BLaER1 (cell line): ENCODE measurements around the gene CATSPERZ.

Experiments
- H3K27ac ChIP-seq: shearing (Covaris generic); formaldehyde crosslinking; 2 replicates; pipeline ENCODE4 v1.8.1; 2022
- H3K27me3 ChIP-seq: shearing (Covaris generic); formaldehyde crosslinking; 2 replicates; pipeline ENCODE4 v1.8.1; 2022
- H3K36me3 ChIP-seq: shearing (Covaris generic); formaldehyde crosslinking; 2 replicates; pipeline ENCODE4 v1.8.1; 2022
- H3K4me1 ChIP-seq: shearing (Covaris generic); formaldehyde crosslinking; 2 replicates; pipeline ENCODE4 v1.8.1; 2022
- H3K4me2 ChIP-seq: shearing (Covaris generic); formaldehyde crosslinking; 2 replicates; pipeline ENCODE4 v1.8.1; 2022
- H3K4me3 ChIP-seq: shearing (Covaris generic); formaldehyde crosslinking; 2 replicates; pipeline ENCODE4 v1.8.1; 2022
- H3K9ac ChIP-seq: shearing (Covaris generic); formaldehyde crosslinking; 2 replicates; pipeline ENCODE4 v1.8.1; 2022
- H3K9me3 ChIP-seq: shearing (Covaris generic); formaldehyde crosslinking; 2 replicates; pipeline ENCODE4 v1.8.1; 2022
- H4K20me1 ChIP-seq: shearing (Covaris generic); formaldehyde crosslinking; 2 replicates; pipeline ENCODE4 v1.8.1; 2022
- Cebpa-rat ChIP-seq: shearing (Covaris generic); IDR thresholded peaks from 2 replicates; pipeline ENCODE4 v1.8.1; 2022

The CATSPERZ gene

DNA sequence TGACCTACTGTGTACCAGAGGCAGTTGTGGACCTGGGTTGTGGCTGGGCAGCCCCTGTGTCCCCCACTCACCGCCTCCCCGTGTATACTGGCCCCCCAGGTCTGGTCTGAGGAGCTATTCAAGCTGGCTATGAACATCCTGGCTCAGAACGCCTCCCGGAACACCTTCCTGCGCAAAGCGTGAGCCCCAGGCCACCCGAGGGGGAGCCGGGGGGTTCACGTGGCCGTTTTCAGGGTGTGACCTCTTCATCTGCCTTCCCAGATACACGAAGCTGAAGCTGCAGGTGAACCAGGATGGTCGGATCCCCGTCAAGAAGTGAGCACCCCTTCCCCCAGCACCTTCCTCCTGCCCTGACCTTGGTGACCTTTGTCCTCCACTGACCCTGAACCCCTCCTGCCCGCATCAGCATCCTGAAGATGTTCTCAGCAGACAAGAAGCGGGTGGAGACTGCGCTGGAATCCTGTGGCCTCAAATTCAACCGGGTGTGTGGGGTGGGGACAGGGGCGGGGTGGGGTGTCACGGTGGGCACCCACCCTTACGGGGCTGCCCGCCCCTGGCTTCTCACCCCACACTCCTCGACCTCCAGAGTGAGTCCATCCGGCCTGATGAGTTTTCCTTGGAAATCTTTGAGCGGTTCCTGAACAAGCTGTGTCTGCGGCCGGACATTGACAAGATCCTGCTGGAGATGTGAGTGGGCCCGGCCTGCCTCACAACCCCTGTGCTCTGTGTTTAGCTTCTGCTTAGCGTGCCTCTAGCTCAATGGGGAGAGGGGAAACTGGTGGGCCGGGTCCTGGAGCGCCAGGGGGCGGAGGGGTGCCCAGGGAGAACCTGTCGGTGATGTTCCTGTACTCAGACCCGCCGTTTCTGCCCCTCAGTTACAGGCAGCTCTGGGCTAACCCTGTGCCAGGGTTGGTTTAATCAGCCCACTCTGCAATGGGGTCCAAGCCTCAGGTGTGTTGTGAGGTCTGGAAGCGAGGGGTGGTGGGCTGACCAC lies 44.7 kb upstream of the CATSPERZ start:
- Histone ChIP-seq H3K27me3 (no peaks in the 10 kb centered on the region), H3K9ac (no peak overlapping the region), H3K36me3 (peaks cover 65% of the 10 kb centered on the region), H4K20me1 (peaks cover 33% of the 10 kb centered on the region), H3K27ac (no peak overlapping the region), H3K9me3 (no peaks in the 10 kb centered on the region), H3K4me2 (no peak overlapping the region), H3K4me1 (peaks cover 35% of the 10 kb centered on the region), H3K4me3 (no peak overlapping the region)
- TF ChIP-seq Cebpa-rat = no peak

GRCh38 chr11:64256300-64256699 lies 43.9 kb upstream of the CATSPERZ start:
- Histone ChIP-seq H3K27ac (no peak overlapping the region), H3K4me2 (no peak overlapping the region), H3K9me3 (no peaks in the 10 kb centered on the region), H3K4me1 (peaks cover 28% of the 10 kb centered on the region), H3K27me3 (no peaks in the 10 kb centered on the region), H3K36me3 (peaks cover 71% of the 10 kb centered on the region), H3K9ac (no peak overlapping the region), H4K20me1 (peaks cover 33% of the 10 kb centered on the region), H3K4me3 (no peak overlapping the region)
- no peak for TF ChIP-seq Cebpa-rat

- no peak for TF ChIP-seq Cebpa-rat
- Histone ChIP-seq H4K20me1 (peaks cover 18% of the 10 kb centered on the region), H3K27me3 (no peaks in the 10 kb centered on the region), H3K9me3 (no peaks in the 10 kb centered on the region), H3K4me3 (no peak overlapping the region), H3K36me3 (peaks cover 92% of the 10 kb centered on the region), H3K4me1 (peaks cover 19% of the 10 kb centered on the region), H3K9ac (no peak overlapping the region), H3K4me2 (no peak overlapping the region), H3K27ac (no peak overlapping the region)
These were observed 41.8 kb upstream of the CATSPERZ start for GRCh38 chr11:64258356-64258755.

- Histone ChIP-seq H3K36me3 (peaks cover 98% of the 10 kb centered on the region), H3K27me3 (no peaks in the 10 kb centered on the region), H3K4me2 (no peak overlapping the region), H4K20me1 (peaks cover 11% of the 10 kb centered on the region), H3K9me3 (no peaks in the 10 kb centered on the region), H3K9ac (no peak overlapping the region), H3K27ac (no peak overlapping the region), H3K4me3 (no peak overlapping the region), H3K4me1 (peaks cover 19% of the 10 kb centered on the region)
- no peak for TF ChIP-seq Cebpa-rat
These were observed 41.1 kb upstream of the CATSPERZ start for GRCh38 chr11:64258946-64259532.

DNA sequence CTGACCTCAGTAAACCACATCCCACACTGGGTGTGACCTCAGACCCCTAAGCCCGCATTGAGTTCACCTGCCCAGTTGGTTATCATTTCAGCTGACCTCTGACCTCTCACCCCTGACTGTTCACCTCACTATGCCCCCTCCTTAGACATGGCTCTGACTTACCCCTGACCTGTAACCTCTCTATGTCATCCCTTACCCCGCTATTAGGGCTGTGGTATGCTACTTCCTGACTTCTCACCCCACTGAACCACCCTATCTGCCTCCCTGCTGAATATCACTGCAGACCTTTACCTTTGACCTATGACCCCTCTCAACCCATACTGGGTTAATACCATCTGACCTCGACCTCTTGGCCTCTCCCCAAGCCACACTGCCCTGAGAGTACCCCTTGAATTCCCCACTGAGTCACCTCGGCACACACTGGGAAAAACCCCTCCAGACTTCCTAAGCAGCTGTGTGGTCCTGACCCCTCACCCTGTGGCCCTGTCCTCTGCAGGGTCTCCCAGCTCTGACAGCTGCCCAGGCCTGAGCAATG lies 40.6 kb upstream of the CATSPERZ start:
- H3K27ac ChIP-seq = no peak overlapping the region
- peaks cover 20% of the 10 kb centered on the region for H3K4me1 ChIP-seq
- H3K4me2 ChIP-seq = no peak overlapping the region
- H3K4me3 ChIP-seq = no peak overlapping the region
- H3K36me3 ChIP-seq = peaks cover 96% of the 10 kb centered on the region
- H3K27me3 ChIP-seq = no peaks in the 10 kb centered on the region
- TF ChIP-seq Cebpa-rat = no peak
- peaks cover 5% of the 10 kb centered on the region; the same call in 1 of the 2 replicates for H4K20me1 ChIP-seq
- H3K9me3 ChIP-seq = no peaks in the 10 kb centered on the region
- no peak overlapping the region for H3K9ac ChIP-seq

- H4K20me1 ChIP-seq = no peaks in the 10 kb centered on the region; the same call in 1 of the 2 replicates
- H3K4me3 ChIP-seq = no peak overlapping the region
- no peaks in the 10 kb centered on the region for H3K27me3 ChIP-seq
- no peak overlapping the region for H3K9ac ChIP-seq
- peaks cover 92% of the 10 kb centered on the region for H3K36me3 ChIP-seq
- no peak overlapping the region for H3K4me2 ChIP-seq
- no peak overlapping the region for H3K27ac ChIP-seq
- no peak for TF ChIP-seq Cebpa-rat
- H3K4me1 ChIP-seq = peaks cover 26% of the 10 kb centered on the region
- no peaks in the 10 kb centered on the region for H3K9me3 ChIP-seq
These were observed 39.9 kb upstream of the CATSPERZ start for GRCh38 chr11:64260147-64260708.

GRCh38 chr11:64261556-64262080 lies 38.5 kb upstream of the CATSPERZ start:
- H3K27me3 ChIP-seq = no peaks in the 10 kb centered on the region
- no peak overlapping the region for H3K9ac ChIP-seq
- TF ChIP-seq Cebpa-rat = no peak
- peaks cover 87% of the 10 kb centered on the region for H3K36me3 ChIP-seq
- H4K20me1 ChIP-seq = no peaks in the 10 kb centered on the region
- no peak overlapping the region for H3K27ac ChIP-seq
- H3K4me3 ChIP-seq = no peak overlapping the region
- H3K4me1 ChIP-seq = peaks cover 40% of the 10 kb centered on the region
- no peaks in the 10 kb centered on the region for H3K9me3 ChIP-seq
- no peak overlapping the region for H3K4me2 ChIP-seq

DNA sequence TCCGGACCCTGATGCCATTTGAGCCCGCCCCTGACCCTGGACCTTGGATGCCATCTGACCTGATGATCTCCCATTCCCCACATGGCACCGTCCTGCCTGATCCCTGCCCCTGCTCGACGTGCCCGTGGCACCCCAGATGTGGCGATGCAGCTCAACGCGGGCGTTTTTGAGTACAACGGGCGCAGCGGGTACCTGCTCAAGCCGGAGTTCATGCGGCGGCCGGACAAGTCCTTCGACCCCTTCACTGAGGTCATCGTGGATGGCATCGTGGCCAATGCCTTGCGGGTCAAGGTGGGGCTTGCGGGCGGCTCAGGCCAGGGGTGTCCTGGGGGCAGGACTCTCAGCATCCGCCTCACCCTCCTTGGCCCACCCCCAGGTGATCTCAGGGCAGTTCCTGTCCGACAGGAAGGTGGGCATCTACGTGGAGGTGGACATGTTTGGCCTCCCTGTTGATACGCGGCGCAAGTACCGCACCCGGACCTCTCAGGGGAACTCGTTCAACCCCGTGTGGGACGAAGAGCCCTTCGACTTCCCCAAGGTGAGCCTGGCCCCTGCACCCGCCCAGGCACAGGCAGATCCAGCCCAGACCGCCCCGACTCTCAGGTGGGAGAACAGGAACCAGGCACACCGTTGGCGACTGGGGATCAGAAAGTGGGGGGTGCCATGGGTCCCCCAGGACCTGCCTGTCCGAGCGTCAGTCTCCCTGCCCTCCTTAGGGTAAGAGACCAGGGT lies 37.7 kb upstream of the CATSPERZ start:
- Histone ChIP-seq H3K27me3 (no peaks in the 10 kb centered on the region), H4K20me1 (no peaks in the 10 kb centered on the region), H3K4me1 (peaks cover 48% of the 10 kb centered on the region), H3K9me3 (no peaks in the 10 kb centered on the region), H3K4me3 (no peak overlapping the region), H3K36me3 (peaks cover 78% of the 10 kb centered on the region), H3K4me2 (no peak overlapping the region), H3K9ac (no peak overlapping the region; the same call in 1 of the 2 replicates), H3K27ac (peak overlapping the region; percentile 100)
- no peak for TF ChIP-seq Cebpa-rat
